ENCODE data around the gene KIAA1549.

The KIAA1549 gene

DNA sequence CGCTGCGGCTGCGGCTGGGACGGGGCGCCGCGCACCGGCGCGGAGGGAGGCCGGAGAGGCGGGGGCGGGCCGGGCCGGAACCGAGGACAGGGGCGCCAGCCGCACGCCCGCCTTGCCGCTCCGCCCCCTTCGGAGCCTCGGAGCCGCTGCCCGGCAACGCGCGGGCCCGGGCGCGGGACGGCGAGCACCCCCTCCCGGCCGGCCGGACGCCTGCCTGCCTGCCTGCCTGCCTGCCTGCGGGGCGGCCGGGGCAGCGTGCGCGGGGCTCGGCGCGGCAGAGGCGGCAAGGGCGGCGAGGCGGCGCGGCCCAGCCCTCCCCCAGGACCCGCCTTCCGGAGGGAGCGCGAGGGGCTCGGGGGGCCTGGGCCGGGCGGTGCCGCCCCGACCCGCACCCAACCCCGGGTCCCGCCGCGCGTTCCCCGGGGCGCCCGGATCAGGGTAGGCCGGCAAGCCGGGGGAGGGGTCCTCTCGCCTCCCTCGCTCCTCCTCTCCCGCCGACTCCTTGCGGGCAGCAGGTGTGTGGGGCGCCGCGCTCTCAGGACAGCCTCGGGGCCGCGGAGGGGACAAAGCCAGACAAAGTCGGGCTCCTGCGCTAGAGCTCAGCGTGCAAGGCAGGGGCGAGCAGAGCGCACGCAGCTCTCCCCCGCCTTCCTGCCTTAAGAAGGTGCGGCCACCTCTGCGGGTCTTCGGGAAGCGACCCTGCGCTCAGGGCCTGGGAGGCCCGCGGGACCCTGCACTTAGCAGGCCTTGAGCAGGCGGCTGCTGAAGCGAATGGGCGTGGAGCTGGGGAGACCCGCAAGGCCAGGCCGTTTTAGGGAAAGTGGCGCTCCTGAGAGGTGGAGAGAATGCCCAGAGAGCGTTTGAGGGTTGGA lies at the start of gene KIAA1549 (continued):
- no peak for TF ChIP-seq ZNF26 (tag by site-specific recombination; IDR thresholded peaks at IDR 0.05)
- no peak for TF ChIP-seq PRDM4 (tag by site-specific recombination; IDR thresholded peaks at IDR 0.05)
- TF ChIP-seq TCF7L2 (IDR thresholded peaks at IDR 0.05; ENCODE audit: borderline replicate concordance, low read depth, low read length) = no peak
- TF ChIP-seq YY1 (tag by site-specific recombination; IDR thresholded peaks at IDR 0.05) = no peak
- TF ChIP-seq RBAK (tag by site-specific recombination; IDR thresholded peaks at IDR 0.05) = no peak
- no peak for TF ChIP-seq ZNF514 (tag by site-specific recombination; IDR thresholded peaks at IDR 0.05)
- TF ChIP-seq, protein P1, sequence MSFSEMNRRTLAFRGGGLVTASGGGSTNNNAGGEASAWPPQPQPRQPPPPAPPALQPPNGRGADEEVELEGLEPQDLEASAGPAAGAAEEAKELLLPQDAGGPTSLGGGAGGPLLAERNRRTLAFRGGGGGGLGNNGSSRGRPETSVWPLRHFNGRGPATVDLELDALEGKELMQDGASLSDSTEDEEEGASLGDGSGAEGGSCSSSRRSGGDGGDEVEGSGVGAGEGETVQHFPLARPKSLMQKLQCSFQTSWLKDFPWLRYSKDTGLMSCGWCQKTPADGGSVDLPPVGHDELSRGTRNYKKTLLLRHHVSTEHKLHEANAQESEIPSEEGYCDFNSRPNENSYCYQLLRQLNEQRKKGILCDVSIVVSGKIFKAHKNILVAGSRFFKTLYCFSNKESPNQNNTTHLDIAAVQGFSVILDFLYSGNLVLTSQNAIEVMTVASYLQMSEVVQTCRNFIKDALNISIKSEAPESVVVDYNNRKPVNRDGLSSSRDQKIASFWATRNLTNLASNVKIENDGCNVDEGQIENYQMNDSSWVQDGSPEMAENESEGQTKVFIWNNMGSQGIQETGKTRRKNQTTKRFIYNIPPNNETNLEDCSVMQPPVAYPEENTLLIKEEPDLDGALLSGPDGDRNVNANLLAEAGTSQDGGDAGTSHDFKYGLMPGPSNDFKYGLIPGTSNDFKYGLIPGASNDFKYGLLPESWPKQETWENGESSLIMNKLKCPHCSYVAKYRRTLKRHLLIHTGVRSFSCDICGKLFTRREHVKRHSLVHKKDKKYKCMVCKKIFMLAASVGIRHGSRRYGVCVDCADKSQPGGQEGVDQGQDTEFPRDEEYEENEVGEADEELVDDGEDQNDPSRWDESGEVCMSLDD (tag by site-specific recombination; IDR thresholded peaks at IDR 0.05) = no peak
- TF ChIP-seq ZNF76 (tag by site-specific recombination; IDR thresholded peaks at IDR 0.05; ENCODE audit: borderline replicate concordance, low read depth) = 0 out of 2 replicates have a peak, but pooled peaks have one; percentile 13
- TF ChIP-seq EGR2 (tag by site-specific recombination; IDR thresholded peaks at IDR 0.05; ENCODE audit: low read depth) = no peak
- no peak for TF ChIP-seq ZNF350 (tag by site-specific recombination; IDR thresholded peaks at IDR 0.05)
- TF ChIP-seq ZNF416 (tag by site-specific recombination; IDR thresholded peaks at IDR 0.05) = no peak
- TF ChIP-seq ZNF140 (tag by site-specific recombination; IDR thresholded peaks at IDR 0.05) = no peak
- TF ChIP-seq ZNF2 (tag by site-specific recombination; IDR thresholded peaks at IDR 0.05) = peak; percentile 47; the same call in 1 of the 2 replicates
- TF ChIP-seq ZNF37A (tag by site-specific recombination; IDR thresholded peaks at IDR 0.05) = no peak
- no peak for TF ChIP-seq ZNF184 (tag by site-specific recombination; IDR thresholded peaks at IDR 0.05)
- no peak for TF ChIP-seq ZBTB21 (tag by site-specific recombination; IDR thresholded peaks at IDR 0.05)
- no peak; the same call in 1 of the 2 replicates for TF ChIP-seq ZNF121 (tag by site-specific recombination; IDR thresholded peaks at IDR 0.05)
- TF ChIP-seq ZNF175 (tag by site-specific recombination; IDR thresholded peaks at IDR 0.05) = no peak
- TF ChIP-seq FEZF1 (tag by site-specific recombination; IDR thresholded peaks at IDR 0.05) = no peak
- TF ChIP-seq IKZF3 (tag by site-specific recombination; IDR thresholded peaks at IDR 0.05) = no peak
- TF ChIP-seq ZSCAN18 (tag by site-specific recombination; IDR thresholded peaks at IDR 0.05) = no peak
- TF ChIP-seq ZNF596 (tag by site-specific recombination; IDR thresholded peaks at IDR 0.05) = no peak
- TF ChIP-seq ZNF837 (tag by site-specific recombination; IDR thresholded peaks at IDR 0.05) = no peak
- no peak for TF ChIP-seq ZNF114 (tag by site-specific recombination; IDR thresholded peaks at IDR 0.05)
- TF ChIP-seq ZNF391 (tag by site-specific recombination; IDR thresholded peaks at IDR 0.05; ENCODE audit: borderline replicate concordance, low read depth) = no peak
- TF ChIP-seq, protein P2, sequence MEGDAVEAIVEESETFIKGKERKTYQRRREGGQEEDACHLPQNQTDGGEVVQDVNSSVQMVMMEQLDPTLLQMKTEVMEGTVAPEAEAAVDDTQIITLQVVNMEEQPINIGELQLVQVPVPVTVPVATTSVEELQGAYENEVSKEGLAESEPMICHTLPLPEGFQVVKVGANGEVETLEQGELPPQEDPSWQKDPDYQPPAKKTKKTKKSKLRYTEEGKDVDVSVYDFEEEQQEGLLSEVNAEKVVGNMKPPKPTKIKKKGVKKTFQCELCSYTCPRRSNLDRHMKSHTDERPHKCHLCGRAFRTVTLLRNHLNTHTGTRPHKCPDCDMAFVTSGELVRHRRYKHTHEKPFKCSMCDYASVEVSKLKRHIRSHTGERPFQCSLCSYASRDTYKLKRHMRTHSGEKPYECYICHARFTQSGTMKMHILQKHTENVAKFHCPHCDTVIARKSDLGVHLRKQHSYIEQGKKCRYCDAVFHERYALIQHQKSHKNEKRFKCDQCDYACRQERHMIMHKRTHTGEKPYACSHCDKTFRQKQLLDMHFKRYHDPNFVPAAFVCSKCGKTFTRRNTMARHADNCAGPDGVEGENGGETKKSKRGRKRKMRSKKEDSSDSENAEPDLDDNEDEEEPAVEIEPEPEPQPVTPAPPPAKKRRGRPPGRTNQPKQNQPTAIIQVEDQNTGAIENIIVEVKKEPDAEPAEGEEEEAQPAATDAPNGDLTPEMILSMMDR (tag by site-specific recombination; IDR thresholded peaks at IDR 0.05) = no peak
- TF ChIP-seq ZNF10 (tag by site-specific recombination; IDR thresholded peaks at IDR 0.05) = no peak
